ENCODE data around the gene LPP.

DNA sequence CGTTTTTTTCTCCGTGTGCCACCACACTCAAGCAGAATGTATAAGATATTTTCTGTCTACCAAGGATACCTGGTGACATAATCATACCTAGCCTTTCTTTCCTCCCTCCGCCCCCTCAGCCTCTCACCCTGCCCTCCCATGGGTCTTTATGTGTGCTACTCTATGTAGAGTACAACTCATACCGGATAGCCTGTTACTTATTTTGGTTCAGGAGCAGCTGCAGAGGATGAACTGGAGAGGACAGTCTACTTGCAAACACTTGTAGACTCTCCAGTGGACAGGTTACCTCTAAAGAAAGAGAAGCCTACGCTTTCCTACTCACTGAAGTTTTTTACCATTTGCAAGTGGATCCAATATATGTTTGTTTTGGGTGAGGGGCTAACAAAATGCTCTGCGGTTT is 671.9 kb downstream of the LPP start:
- TF ChIP-seq POLR2A (IDR thresholded peaks at IDR 0.05), result no peak
- TF ChIP-seq, protein P1, sequence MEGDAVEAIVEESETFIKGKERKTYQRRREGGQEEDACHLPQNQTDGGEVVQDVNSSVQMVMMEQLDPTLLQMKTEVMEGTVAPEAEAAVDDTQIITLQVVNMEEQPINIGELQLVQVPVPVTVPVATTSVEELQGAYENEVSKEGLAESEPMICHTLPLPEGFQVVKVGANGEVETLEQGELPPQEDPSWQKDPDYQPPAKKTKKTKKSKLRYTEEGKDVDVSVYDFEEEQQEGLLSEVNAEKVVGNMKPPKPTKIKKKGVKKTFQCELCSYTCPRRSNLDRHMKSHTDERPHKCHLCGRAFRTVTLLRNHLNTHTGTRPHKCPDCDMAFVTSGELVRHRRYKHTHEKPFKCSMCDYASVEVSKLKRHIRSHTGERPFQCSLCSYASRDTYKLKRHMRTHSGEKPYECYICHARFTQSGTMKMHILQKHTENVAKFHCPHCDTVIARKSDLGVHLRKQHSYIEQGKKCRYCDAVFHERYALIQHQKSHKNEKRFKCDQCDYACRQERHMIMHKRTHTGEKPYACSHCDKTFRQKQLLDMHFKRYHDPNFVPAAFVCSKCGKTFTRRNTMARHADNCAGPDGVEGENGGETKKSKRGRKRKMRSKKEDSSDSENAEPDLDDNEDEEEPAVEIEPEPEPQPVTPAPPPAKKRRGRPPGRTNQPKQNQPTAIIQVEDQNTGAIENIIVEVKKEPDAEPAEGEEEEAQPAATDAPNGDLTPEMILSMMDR (IDR thresholded peaks at IDR 0.05), result no peak
- no peak for TF ChIP-seq EP300 (IDR thresholded peaks at IDR 0.05)

Data from tibial nerve (tissue), 4 donors.